GM12864 (cell line): ENCODE results near the gene LENG9.

Experiments
- DNase-seq: peaks from one replicate; pipeline ENCODE4 v3.0.0-alpha.2; 2011; ENCODE audit warnings: low read depth
- H3K4me3 ChIP-seq: 2 replicates; pipeline ENCODE4 v1.5.1; 2011; ENCODE audit warnings: mild to moderate bottlenecking, low read depth, low read length, control low read depth
- CTCF ChIP-seq: IDR thresholded peaks from 2 replicates; pipeline ENCODE4 v1.5.1; 2011; ENCODE audit warnings: low read depth, mild to moderate bottlenecking, moderate library complexity, low read length, control low read depth, inconsistent platforms; ENCODE audit errors: missing control alignments

The LENG9 gene

GRCh38 chr19:54427586-54427985 lies 36.0 kb downstream of the LENG9 start:
- DNase-seq: no peak
- no peak overlapping the region for H3K4me3 ChIP-seq
- TF ChIP-seq CTCF: no peak

DNA sequence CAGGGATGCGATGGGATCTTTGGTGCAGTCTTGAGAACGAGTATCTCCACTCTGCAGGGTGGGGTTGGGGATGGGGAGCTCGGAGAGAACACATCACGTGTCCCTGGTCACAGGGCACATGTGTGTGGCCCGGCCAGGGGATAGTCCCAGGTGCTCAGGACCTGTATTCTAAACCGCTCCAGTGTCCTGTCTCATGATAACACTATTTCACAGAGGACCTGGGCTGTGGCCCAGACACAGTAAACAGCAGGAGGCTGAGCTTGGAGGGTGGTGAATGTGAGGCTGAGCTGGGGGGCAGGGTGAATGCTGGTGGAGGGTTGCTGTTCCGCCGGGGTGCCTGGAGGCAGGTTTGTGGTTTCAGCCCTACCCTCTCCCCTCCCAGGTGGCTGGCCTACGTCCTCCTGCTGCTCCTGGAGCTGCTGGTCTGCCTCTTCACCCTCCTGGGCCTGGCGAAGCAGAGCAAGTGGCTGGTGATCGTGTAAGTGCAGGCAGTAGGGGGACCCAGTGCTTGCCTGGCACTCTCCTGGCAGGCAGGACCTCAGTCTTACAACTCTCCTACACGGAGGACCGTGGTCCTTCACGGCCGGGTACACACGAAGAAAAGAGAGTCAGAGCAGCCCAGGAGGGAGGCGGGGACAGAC lies 37.2 kb downstream of the LENG9 start:
- DNase-seq: no peak
- no peak overlapping the region for H3K4me3 ChIP-seq
- TF ChIP-seq CTCF: no peak

GRCh38 chr19:54425382-54425723 lies 38.2 kb downstream of the LENG9 start:
- no peak for TF ChIP-seq CTCF
- DNase-seq: no peak
- no peak overlapping the region for H3K4me3 ChIP-seq

DNA sequence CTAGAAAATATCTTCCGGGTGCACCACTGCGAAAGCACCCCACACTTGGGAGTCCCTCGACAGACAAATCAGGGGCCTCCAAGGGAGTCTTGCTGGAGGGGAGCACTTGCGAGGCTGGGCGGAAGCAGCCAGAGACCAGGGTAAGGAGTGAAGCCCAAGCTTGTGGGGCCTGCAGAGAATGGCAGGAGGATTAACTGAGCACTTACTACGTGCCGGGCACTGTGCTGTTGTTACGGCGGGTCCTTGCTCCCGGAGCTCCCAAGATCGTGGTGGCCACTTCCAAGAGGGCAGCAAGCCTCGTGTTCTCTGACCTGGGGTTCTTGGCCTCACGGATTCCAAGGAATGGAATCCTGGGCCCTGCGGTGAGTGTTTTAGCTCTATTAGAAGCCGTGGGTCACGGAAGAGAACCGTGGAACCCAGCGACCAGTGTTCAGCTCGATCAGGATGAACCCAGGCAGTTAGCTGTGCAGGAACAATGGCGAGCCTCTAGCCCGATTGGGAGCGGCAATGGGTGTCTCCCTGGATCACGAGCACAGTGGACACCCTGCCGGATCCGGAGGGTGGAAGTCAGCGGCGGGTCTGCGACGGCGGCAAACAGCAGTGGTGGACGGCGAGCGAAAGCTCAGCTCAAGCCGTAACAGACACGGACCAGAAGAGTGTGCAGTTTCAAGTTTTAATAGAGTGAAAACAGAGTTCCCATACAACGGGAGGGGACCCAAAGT lies 38.8 kb downstream of the LENG9 start:
- no peak for TF ChIP-seq CTCF
- H3K4me3 ChIP-seq: no peak overlapping the region
- DNase-seq: no peak

GRCh38 chr19:54424201-54424600 lies 39.4 kb downstream of the LENG9 start:
- no peak for TF ChIP-seq CTCF
- DNase-seq: no peak

DNA sequence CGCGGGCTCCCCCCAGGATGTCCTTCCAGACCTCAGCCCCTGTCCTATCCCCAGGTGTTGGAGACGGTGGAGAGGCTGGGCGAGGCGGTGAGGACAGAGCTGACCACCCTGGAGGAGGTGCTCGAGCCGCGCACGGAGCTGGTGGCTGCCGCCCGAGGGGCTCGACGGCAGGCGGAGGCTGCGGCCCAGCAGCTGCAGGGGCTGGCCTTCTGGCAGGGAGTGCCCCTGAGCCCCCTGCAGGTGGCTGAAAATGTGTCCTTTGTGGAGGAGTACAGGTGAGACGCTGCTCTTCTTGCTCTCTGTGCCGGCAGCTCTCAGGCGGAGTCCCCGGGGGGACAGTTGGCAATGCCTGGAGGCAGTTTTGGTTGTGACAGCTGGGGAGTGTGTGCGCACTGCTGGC lies 41.4 kb downstream of the LENG9 start:
- H3K4me3 ChIP-seq: no peak overlapping the region
- TF ChIP-seq CTCF: no peak
- DNase-seq: no peak

More at GRCh38 chr19:54424201-54424600, 39.4 kb downstream of the LENG9 start:
- H3K4me3 ChIP-seq: no peak overlapping the region

- no peak for DNase-seq
- H3K4me3 ChIP-seq: no peak overlapping the region
- TF ChIP-seq CTCF: no peak
Observed at GRCh38 chr19:54421521-54421920, 42.1 kb downstream of the LENG9 start.
